H1 (cell line): Measurements from ENCODE around the gene XPO5.

Source experiments
- ATF2 ChIP-seq: IDR thresholded peaks from 2 replicates; pipeline ENCODE4 v1.6.1; 2012; ENCODE audit warnings: low read length, inconsistent platforms
- BACH1 ChIP-seq: IDR thresholded peaks from 2 replicates; pipeline ENCODE4 v1.6.1; 2012; ENCODE audit warnings: low read length, improper control_type of control experiment
- E2F6 ChIP-seq: IDR thresholded peaks from 2 replicates; pipeline ENCODE4 v1.6.1; 2012; ENCODE audit warnings: inconsistent platforms
- EZH2 ChIP-seq: fragments of 200-600 bp; sonication (generic); IDR thresholded peaks from 2 replicates; pipeline ENCODE4 v1.7.1; 2012; ENCODE audit warnings: low read depth, mild to moderate bottlenecking, moderate library complexity, low read length, inconsistent platforms; ENCODE audit not compliant: severe bottlenecking
- FOSL1 ChIP-seq: IDR thresholded peaks from 2 replicates; pipeline ENCODE4 v1.6.1; 2011; ENCODE audit warnings: mild to moderate bottlenecking, low read depth, low read length, moderate library complexity; ENCODE audit not compliant: insufficient read depth
- POLR2A ChIP-seq, 2 experiments: IDR thresholded peaks; 1 replicate in 1 of 2; 2 replicates in 1 of 2; pipeline ENCODE4 v1.6.1; 2011; ENCODE audit warnings: low read depth in 2 of 2, low read length in 2 of 2, mild to moderate bottlenecking in 2 of 2; ENCODE audit errors: control extremely low read depth in 1 of 2

DNA sequence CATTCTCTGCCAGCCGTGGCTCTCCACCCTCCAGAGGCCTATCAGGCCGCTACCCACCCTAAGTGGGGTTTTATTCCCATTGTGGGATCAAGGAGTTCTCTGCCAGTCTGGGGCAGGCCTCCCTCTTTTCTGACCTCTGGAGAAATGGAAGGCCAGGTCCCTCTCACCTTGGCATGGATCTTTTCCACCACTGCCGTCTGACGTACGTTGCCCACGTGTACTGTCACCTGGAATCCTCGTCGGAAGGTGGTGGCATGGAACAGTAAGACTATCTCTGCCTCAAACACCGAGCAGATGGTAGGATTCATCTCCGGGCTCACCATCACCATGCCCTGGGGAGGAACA, 46.0 kb upstream of the XPO5 start:
- TF ChIP-seq E2F6 (no peak), POLR2A (IDR thresholded peaks at IDR 0.05; ENCODE audit: control extremely low read depth in 1 of 2, low read depth in 2 of 2, low read length in 2 of 2) (no peak), EZH2 (no peak), FOSL1 (no peak), BACH1 (no peak), ATF2 (no peak)
